Subcutaneous abdominal adipose tissue (tissue), 5 donors: Measurements from ENCODE around the gene NAB2.

Experiments
- H3K27ac ChIP-seq: one replicate; pipeline ENCODE4 v1.7.0; 2013; ENCODE audit warnings: low read depth, mild to moderate bottlenecking, inconsistent platforms, low read length, moderate library complexity
- H3K27me3 ChIP-seq, 5 donors: one replicate each; pipeline ENCODE4 v1.7.0; 2013; ENCODE audit warnings: low read length in 5 of 5, inconsistent platforms in 1 of 5; ENCODE audit not compliant: control insufficient read depth in 5 of 5, insufficient read depth in 4 of 5
- H3K36me3 ChIP-seq, 5 donors: one replicate each; pipeline ENCODE4 v1.7.0; 2013; ENCODE audit warnings: low read length in 5 of 5; ENCODE audit not compliant: control insufficient read depth in 5 of 5, insufficient read depth in 5 of 5
- H3K4me1 ChIP-seq, 5 donors: one replicate each; pipeline ENCODE4 v1.7.0; 2013; ENCODE audit warnings: low read length in 5 of 5, mild to moderate bottlenecking in 3 of 5, moderate library complexity in 1 of 5; ENCODE audit not compliant: control insufficient read depth in 5 of 5, insufficient read depth in 5 of 5
- H3K4me3 ChIP-seq, 5 donors: one replicate each; pipeline ENCODE4 v1.7.0; 2013; ENCODE audit warnings: low read length in 5 of 5, low read depth in 1 of 5
- H3K9ac ChIP-seq, 5 donors: one replicate each; pipeline ENCODE4 v1.7.0; 2013; ENCODE audit warnings: low read length in 5 of 5, mild to moderate bottlenecking in 4 of 5, moderate library complexity in 3 of 5
- H3K9me3 ChIP-seq, 5 donors: one replicate each; pipeline ENCODE4 v1.7.0; 2013; ENCODE audit warnings: low read length in 5 of 5; ENCODE audit not compliant: control insufficient read depth in 5 of 5
- donor health status: healthy.
- donor health status: healthy.
- donor health status: healthy.
- donor health status: healthy.
- donor health status: healthy.

NAB2 gene

DNA sequence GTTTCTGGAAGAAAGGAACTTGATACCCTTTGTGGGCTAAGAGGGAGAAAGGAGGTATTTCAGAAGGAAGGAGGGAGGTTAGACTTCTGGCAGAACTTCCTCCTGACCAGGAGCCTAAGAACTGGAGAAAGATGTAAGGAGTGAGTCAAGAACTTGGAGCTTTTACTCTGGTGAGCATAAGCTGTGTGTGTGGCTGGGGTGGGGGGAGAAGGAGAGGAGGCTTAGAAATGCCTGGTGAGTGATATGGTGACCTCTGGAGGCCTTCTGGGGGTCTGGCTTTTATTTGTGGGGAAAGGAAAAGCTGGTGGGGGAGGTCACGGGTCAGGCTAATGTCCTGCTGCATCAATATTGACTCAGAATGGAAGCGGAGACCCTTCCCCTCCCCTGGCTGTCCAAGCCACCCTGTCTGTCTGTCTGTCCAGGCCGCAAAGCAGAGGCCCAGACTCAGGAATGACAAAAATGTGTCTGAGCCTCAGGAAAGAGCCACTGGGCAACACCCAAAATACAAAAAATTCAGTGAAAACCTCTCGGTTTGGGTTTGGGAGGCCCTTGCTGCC, 44.2 kb downstream of the NAB2 start:
- Histone ChIP-seq H3K27ac (peak overlapping the region; percentile 99), H3K36me3 (peaks cover 0 to 5% (median 0%) of the 10 kb centered on the region in 5 donors), H3K27me3 (no peaks in the 10 kb centered on the region), H3K4me3 (peak overlapping the region; percentile 36 to 94 (median 89)), H3K9me3 (no peaks in the 10 kb centered on the region), H3K4me1 (peaks cover 25 to 91% (median 84%) of the 10 kb centered on the region in 5 donors), H3K9ac (peak overlapping the region; percentile 57 to 92 (median 85))

DNA sequence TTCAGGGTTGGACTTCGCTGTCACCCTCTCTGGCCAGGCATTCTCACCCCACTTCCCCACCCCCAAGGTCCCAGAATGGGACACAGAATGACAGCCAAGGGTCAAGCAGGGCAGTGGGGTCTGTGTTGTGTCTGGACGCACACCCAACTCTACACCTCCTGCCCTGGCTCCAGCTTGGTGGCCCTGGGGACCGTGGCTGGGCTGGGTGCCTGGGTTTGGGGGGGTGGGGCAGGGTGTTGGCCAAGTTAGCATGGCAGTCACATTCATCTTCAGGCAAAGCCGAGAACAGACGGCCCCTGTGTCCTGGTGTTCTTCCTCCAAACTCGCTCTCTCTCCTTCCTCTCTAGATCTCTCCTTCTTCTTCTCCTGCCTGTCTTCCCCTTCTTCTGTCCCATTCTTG, 45.0 kb downstream of the NAB2 start:
- H3K27me3 ChIP-seq = no peaks in the 10 kb centered on the region
- H3K4me3 ChIP-seq = peak overlapping the region; percentile 16 to 61 (median 40)
- peak overlapping the region in 3 of 5 donors; percentile 33 to 65 (median 65) for H3K9ac ChIP-seq
- H3K27ac ChIP-seq = peak overlapping the region; percentile 99
- peaks cover 0 to 7% (median 0%) of the 10 kb centered on the region in 5 donors for H3K36me3 ChIP-seq
- H3K4me1 ChIP-seq = peaks cover 30 to 94% (median 92%) of the 10 kb centered on the region in 5 donors
- no peaks in the 10 kb centered on the region for H3K9me3 ChIP-seq

GRCh38 chr12:57134949-57135348, 46.0 kb downstream of the NAB2 start:
- H3K4me1 ChIP-seq = peaks cover 35 to 98% (median 95%) of the 10 kb centered on the region in 5 donors
- H3K9me3 ChIP-seq = no peaks in the 10 kb centered on the region
- no peaks in the 10 kb centered on the region for H3K27me3 ChIP-seq
- H3K27ac ChIP-seq = peak overlapping the region; percentile 99
- H3K4me3 ChIP-seq = peak overlapping the region in 2 of 5 donors; percentile 1 to 18
- peaks cover 0 to 16% (median 10%) of the 10 kb centered on the region in 5 donors for H3K36me3 ChIP-seq
- peak overlapping the region; percentile 16 to 82 (median 76) for H3K9ac ChIP-seq

DNA sequence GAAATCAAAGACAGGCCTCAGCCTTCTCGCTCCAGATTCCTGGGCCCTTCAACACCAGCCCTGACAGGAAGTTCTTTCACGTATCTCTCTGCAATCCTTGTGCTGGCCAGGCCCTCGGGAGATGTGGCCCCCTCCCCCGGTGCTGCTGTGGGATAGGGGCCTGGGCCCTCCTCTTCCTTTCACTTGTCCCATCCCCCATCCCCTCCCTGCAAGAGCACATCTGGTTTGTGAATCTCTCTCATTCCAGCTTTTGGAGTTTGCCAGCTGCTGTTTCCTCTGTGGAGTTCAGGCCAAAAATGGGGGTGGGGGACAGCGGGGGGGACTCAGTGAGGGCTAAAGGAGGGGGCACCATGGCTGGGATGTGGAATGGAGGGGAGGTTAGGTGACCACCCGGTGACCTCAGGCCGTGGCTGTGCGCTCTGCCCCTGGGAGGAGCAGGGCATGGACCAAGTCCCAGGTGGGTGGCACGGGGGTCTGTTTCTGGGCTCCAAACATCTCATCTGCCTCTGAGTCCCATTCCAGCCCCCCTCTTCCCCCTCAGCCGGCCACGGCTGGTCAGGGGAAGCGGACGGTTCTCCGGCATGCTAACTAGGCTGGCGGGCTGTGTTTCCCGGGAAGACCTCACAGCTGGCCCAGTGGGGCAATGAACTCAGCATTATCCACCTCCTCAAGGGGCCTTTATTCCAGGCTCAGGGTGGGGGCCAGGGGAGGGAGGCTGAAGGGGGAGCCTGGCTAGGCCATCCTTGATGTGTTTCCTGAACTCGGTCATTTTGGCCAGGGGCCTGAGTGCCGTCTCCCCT, 46.8 kb downstream of the NAB2 start:
- Histone ChIP-seq H3K4me1 (peaks cover 32 to 99% (median 92%) of the 10 kb centered on the region in 5 donors), H3K27me3 (no peaks in the 10 kb centered on the region), H3K9ac (peak overlapping the region; percentile 16 to 82 (median 76)), H3K4me3 (peak overlapping the region in 4 of 5 donors; percentile 18 to 50 (median 32)), H3K9me3 (no peaks in the 10 kb centered on the region), H3K27ac (peak overlapping the region; percentile 99), H3K36me3 (peaks cover 0 to 19% (median 12%) of the 10 kb centered on the region in 5 donors)

DNA sequence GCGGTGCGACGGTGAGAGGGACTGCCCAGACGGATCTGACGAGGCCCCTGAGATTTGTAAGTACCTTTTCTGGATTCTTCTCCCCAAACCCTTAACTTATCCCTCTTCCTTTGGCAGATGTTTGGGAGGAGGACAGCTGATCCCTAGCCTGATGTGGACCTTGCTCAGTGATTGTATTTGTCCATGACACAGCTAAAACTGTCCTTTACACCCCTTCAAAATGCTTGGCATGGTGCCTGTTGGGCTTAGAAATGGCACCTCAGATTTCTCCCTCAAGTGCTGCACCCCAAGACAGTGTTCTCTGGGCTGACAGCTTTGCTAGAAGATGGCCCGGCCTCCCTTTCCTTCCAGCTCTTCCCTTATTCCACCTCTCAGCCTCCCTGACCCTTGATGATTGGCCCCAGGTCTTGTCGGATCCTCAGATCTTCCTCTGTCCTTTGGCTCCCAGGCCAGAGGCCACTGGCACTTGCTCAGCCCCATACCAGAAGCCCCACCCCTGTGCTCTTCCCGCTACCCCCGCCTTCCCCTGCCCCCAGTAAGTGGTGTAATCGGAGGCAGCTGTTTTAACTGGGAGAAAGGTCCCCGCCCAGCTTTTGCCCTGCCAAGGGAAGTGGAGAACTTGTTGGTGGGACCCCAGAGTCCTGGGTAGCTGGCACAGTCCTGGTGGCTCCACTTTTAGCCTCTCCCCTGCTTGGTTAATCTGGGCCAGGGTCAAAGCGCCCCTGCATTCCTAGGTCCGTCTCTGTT, 49.8 kb downstream of the NAB2 start:
- H3K9ac ChIP-seq = peak overlapping the region in 4 of 5 donors; percentile 50 to 82 (median 66)
- no peaks in the 10 kb centered on the region for H3K9me3 ChIP-seq
- no peaks in the 10 kb centered on the region for H3K27me3 ChIP-seq
- peaks cover 19 to 99% (median 92%) of the 10 kb centered on the region in 5 donors for H3K4me1 ChIP-seq
- H3K4me3 ChIP-seq = peak overlapping the region in 2 of 5 donors; percentile 3 to 45
- peaks cover 0 to 47% (median 39%) of the 10 kb centered on the region in 5 donors for H3K36me3 ChIP-seq
- peak overlapping the region; percentile 93 for H3K27ac ChIP-seq

GRCh38 chr12:57139796-57140649, 51.1 kb downstream of the NAB2 start:
- Histone ChIP-seq H3K4me1 (peaks cover 18 to 93% (median 91%) of the 10 kb centered on the region in 5 donors), H3K27ac (peak overlapping the region; percentile 93)

DNA sequence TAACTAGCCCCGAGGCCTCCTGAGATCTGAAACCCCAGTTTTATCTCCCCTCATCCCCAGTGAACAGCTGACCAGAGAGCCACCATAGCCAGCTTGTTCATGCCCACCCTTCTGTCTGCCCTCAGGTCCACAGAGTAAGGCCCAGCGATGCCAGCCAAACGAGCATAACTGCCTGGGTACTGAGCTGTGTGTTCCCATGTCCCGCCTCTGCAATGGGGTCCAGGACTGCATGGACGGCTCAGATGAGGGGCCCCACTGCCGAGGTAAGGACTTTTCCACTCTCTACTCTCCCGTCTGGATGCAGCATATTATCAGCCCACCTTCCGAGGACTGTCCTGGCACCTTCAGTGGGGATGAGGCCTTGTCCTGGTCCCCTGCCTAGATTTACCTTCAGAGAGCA, 52.3 kb downstream of the NAB2 start:
- Histone ChIP-seq H3K4me3 (no peak overlapping the region), H3K27me3 (no peaks in the 10 kb centered on the region), H3K9me3 (no peaks in the 10 kb centered on the region), H3K4me1 (peaks cover 18 to 93% (median 91%) of the 10 kb centered on the region in 5 donors), H3K27ac (peak overlapping the region; percentile 93), H3K36me3 (peaks cover 4 to 73% (median 64%) of the 10 kb centered on the region in 5 donors), H3K9ac (peak overlapping the region in 4 of 5 donors; percentile 32 to 67 (median 45))

More at GRCh38 chr12:57139796-57140649, 51.1 kb downstream of the NAB2 start:
- H3K4me3 ChIP-seq = no peak overlapping the region
- H3K9ac ChIP-seq = peak overlapping the region in 2 of 5 donors; percentile 26 to 76
- H3K36me3 ChIP-seq = peaks cover 4 to 61% (median 52%) of the 10 kb centered on the region in 5 donors
- no peaks in the 10 kb centered on the region for H3K27me3 ChIP-seq
- no peaks in the 10 kb centered on the region for H3K9me3 ChIP-seq

- peaks cover 4 to 82% (median 72%) of the 10 kb centered on the region in 5 donors for H3K36me3 ChIP-seq
Observed at GRCh38 chr12:57142121-57142520, 53.2 kb downstream of the NAB2 start.

GRCh38 chr12:57142727-57143126, 53.8 kb downstream of the NAB2 start:
- H3K4me3 ChIP-seq = no peak overlapping the region
- H3K9ac ChIP-seq = peak overlapping the region in 2 of 5 donors; percentile 33 to 67
- H3K27me3 ChIP-seq = no peaks in the 10 kb centered on the region
- H3K27ac ChIP-seq = peak overlapping the region; percentile 93
- H3K4me1 ChIP-seq = peaks cover 25 to 95% (median 91%) of the 10 kb centered on the region in 5 donors
- H3K9me3 ChIP-seq = no peaks in the 10 kb centered on the region
- peaks cover 4 to 88% (median 77%) of the 10 kb centered on the region in 5 donors for H3K36me3 ChIP-seq

More at GRCh38 chr12:57142121-57142520, 53.2 kb downstream of the NAB2 start:
- Histone ChIP-seq H3K27ac (peak overlapping the region; percentile 93), H3K9ac (peak overlapping the region in 3 of 5 donors; percentile 40 to 67 (median 50)), H3K4me1 (peaks cover 21 to 95% (median 91%) of the 10 kb centered on the region in 5 donors), H3K4me3 (no peak overlapping the region), H3K9me3 (no peaks in the 10 kb centered on the region), H3K27me3 (no peaks in the 10 kb centered on the region)
